Peyer's patch (tissue), 4 donors: Measurements from ENCODE around the gene DDX46.

Source experiments
- POLR2A ChIP-seq, 2 donors: fragments of 450-650 bp; IDR thresholded peaks; one replicate each; pipeline ENCODE4 v1.5.1; 2017; ENCODE audit warnings: antibody characterized with exemption in 2 of 2, mild to moderate bottlenecking in 2 of 2, moderate library complexity in 2 of 2
- TF ChIP-seq, protein P1 (sequence below), 6 experiments: fragments of 450-650 bp in 4 of 6; fragments of 200-600 bp in 2 of 6; sonication (generic) in 1 of 6; IDR thresholded peaks; one replicate each; pipeline ENCODE4 v1.5.1; 2017 to 2019; ENCODE audit warnings: antibody characterized with exemption in 6 of 6, mild to moderate bottlenecking in 3 of 6, moderate library complexity in 1 of 6

DNA sequence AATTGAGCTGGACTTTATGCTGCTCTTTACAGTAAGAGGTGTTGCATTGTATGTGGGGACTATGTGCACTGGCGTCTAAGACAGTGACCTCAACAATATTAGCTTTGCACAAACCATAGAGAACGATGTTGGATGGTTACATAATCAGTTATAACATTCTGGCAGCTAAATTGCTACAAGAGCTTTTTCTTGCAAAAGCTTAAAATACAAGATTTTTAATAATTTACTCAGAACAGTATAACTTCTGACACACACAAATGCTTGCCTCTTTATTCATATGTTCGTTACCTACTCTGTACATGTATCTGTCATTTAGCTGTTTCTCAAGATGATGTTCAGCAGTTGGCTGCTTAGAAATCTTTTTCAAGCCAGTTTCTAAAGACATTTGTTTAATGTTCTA, 98.8 kb downstream of the DDX46 start:
- no peak for TF ChIP-seq POLR2A (IDR thresholded peaks at IDR 0.05)
- TF ChIP-seq, protein P1, sequence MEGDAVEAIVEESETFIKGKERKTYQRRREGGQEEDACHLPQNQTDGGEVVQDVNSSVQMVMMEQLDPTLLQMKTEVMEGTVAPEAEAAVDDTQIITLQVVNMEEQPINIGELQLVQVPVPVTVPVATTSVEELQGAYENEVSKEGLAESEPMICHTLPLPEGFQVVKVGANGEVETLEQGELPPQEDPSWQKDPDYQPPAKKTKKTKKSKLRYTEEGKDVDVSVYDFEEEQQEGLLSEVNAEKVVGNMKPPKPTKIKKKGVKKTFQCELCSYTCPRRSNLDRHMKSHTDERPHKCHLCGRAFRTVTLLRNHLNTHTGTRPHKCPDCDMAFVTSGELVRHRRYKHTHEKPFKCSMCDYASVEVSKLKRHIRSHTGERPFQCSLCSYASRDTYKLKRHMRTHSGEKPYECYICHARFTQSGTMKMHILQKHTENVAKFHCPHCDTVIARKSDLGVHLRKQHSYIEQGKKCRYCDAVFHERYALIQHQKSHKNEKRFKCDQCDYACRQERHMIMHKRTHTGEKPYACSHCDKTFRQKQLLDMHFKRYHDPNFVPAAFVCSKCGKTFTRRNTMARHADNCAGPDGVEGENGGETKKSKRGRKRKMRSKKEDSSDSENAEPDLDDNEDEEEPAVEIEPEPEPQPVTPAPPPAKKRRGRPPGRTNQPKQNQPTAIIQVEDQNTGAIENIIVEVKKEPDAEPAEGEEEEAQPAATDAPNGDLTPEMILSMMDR (IDR thresholded peaks at IDR 0.05): no peak
